BJ (cell line): ENCODE results near the gene CADM2. TPM values are rescaled to one million over a fixed set of nuclear protein-coding genes. Genes with fewer than 3 reads are reported as not detected.

Source experiments
- CTCF ChIA-PET: fragments of 350-600 bp; formaldehyde crosslinking; extraction: SDS; loops from one replicate; lab custom pipeline; 2021; ENCODE audit warnings: antibody characterized with exemption, inconsistent platforms; lab: Yijun Ruan, JAX
- POLR2A ChIA-PET: fragments of 300-600 bp; sonication (Branson Sonifier 250); formaldehyde crosslinking; extraction: SDS; loops from one replicate; lab custom pipeline; 2021; ENCODE audit warnings: antibody characterized with exemption; lab: Charles Lee
- DNase-seq: peaks from one replicate; pipeline ENCODE4 v3.0.0-alpha.2; 2011; ENCODE audit warnings: low read depth
- H3K27me3 ChIP-seq: 2 replicates; pipeline ENCODE4 v1.6.0; 2011; ENCODE audit warnings: low read length; ENCODE audit not compliant: control insufficient read depth, insufficient read depth
- H3K36me3 ChIP-seq: 2 replicates; pipeline ENCODE4 v1.5.1; 2011; ENCODE audit warnings: low read length; ENCODE audit not compliant: control insufficient read depth, insufficient read depth
- H3K4me3 ChIP-seq: 2 replicates; pipeline ENCODE4 v1.5.1; 2011; ENCODE audit warnings: low read depth, mild to moderate bottlenecking, control low read depth, low read length
- polyA plus RNA-seq: library from polyadenylated mRNA; depleted of rRNA; stranded (reverse); fragments of >200 nt; gene quantifications from 2 replicates; pipeline ENCODE4 v1.2.3, GENCODE V29; 2011
- TF ChIP-seq, protein P1 (sequence below): IDR thresholded peaks from 2 replicates; pipeline ENCODE4 v1.5.1; 2011; ENCODE audit warnings: low read depth, mild to moderate bottlenecking, control low read depth, inconsistent platforms, low read length, moderate library complexity; ENCODE audit not compliant: insufficient read depth

The CADM2 gene
- polyA plus RNA-seq, 1 experiment: not detected

GRCh38 chr3:85570819-85571218 is 612.0 kb downstream of the CADM2 start:
- Histone ChIP-seq H3K4me3 (no peak overlapping the region), H3K36me3 (no peaks in the 10 kb centered on the region), H3K27me3 (no peaks in the 10 kb centered on the region)
- POLR2A ChIA-PET: no interaction called here
- no peak for DNase-seq
- CTCF ChIA-PET: no interaction called here
- TF ChIP-seq, protein P1, sequence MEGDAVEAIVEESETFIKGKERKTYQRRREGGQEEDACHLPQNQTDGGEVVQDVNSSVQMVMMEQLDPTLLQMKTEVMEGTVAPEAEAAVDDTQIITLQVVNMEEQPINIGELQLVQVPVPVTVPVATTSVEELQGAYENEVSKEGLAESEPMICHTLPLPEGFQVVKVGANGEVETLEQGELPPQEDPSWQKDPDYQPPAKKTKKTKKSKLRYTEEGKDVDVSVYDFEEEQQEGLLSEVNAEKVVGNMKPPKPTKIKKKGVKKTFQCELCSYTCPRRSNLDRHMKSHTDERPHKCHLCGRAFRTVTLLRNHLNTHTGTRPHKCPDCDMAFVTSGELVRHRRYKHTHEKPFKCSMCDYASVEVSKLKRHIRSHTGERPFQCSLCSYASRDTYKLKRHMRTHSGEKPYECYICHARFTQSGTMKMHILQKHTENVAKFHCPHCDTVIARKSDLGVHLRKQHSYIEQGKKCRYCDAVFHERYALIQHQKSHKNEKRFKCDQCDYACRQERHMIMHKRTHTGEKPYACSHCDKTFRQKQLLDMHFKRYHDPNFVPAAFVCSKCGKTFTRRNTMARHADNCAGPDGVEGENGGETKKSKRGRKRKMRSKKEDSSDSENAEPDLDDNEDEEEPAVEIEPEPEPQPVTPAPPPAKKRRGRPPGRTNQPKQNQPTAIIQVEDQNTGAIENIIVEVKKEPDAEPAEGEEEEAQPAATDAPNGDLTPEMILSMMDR: no peak

GRCh38 chr3:85571835-85572234 is 613.0 kb downstream of the CADM2 start:
- no peaks in the 10 kb centered on the region for H3K27me3 ChIP-seq
- H3K4me3 ChIP-seq: no peak overlapping the region
- ChIA-PET POLR2A (no interaction called here), CTCF (interaction anchor here (1.6 kb wide), 1 partner anchor 1024 kb away, joined by 4 read pairs; no protein-coding TSS in a partner anchor)
- TF ChIP-seq, protein P1: no peak
- no peak for DNase-seq
- H3K36me3 ChIP-seq: no peaks in the 10 kb centered on the region

DNA sequence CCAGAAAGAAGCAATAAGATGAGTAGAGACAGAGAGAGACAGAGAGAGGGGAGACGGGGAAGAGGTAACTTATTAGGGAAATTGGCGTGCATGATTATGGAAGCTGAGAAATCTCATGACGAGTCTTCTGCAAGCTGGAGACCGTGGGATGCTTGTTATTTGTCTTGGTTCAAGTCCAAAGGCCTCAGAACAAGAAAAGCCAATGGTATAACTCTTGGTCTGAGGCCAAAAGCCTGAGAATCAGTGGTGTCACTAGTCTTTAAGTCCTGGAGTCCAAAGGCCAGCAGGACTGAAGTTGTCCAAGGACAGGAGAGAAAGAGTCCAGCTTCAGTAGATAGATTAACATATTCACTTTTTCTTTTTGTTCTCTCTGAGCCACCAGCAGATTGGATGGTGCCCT is 613.6 kb downstream of the CADM2 start:
- Histone ChIP-seq H3K36me3 (no peaks in the 10 kb centered on the region), H3K4me3 (no peak overlapping the region), H3K27me3 (no peaks in the 10 kb centered on the region)
- DNase-seq: no peak
- ChIA-PET POLR2A (no interaction called here), CTCF (interaction anchor here (0.7 to 1.6 kb wide), 2 partner anchors 24 to 1025 kb away, joined by 3 to 4 read pairs; no protein-coding TSS in a partner anchor)
- TF ChIP-seq, protein P1: no peak

DNA sequence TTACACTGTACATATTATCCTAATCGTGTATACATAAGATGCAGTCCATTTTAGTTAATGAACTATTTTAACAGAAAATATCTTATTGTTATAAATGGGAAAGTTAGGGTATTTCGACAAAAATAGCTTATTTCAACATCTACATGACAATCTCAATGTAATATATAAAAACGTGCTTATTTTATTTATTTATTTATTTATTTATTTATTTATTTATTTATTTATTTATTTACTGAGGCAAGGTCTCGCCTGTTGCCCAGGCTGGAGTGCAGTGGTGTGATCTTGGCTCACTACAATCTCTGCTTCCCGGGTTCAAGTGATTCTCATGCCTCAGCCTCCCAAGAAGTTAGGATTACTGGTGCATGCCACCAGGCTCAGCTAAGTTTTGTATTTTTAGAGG is 614.2 kb downstream of the CADM2 start:
- CTCF ChIA-PET: interaction anchor here (0.7 to 1.6 kb wide), 2 partner anchors 24 to 1025 kb away, joined by 3 to 4 read pairs; no protein-coding TSS in a partner anchor
- no peak for DNase-seq

DNA sequence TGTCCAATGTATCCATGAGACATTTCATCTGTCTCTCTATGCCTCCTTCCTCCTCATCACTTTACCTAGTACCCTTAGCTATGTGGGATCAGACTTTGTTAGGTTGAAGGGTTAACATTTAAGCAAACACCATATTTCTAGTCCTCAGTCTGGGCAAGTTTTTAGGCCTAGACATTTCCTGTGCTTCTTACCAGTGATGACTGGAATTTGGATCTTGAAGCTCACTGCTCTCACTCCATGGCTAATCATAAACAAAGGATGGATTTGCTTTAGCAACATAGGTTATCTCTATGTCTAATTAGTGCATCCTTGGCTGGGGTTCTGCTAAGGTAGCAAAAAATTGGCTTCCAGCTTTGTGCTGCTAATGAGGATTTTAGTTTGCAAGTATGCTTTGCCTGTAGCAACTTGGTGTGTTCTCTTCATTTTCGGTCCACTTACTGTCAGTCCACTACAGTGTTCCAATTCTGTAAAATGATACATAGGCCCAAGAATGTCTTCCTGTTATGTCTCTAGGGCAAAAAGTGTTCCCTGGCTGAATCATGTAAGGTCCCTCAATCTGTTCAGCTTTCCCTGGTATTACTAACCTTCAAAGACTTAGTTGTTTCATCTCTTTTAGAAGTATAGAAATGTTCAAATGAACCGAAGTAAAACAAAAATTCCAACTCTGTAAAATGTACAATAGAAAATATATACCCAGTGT is 615.4 kb downstream of the CADM2 start:
- no peaks in the 10 kb centered on the region for H3K27me3 ChIP-seq
- ChIA-PET POLR2A (no interaction called here), CTCF (interaction anchor here (1.0 to 1.2 kb wide), 2 partner anchors 10 to 19 kb away, joined by 3 read pairs; no protein-coding TSS in a partner anchor)
- TF ChIP-seq, protein P1: no peak
- no peaks in the 10 kb centered on the region for H3K36me3 ChIP-seq
- no peak overlapping the region for H3K4me3 ChIP-seq
- DNase-seq: no peak

More for the DNA sequence above, 614.2 kb downstream of the CADM2 start:
- POLR2A ChIA-PET: no interaction called here
- TF ChIP-seq, protein P1: no peak
- Histone ChIP-seq H3K27me3 (no peaks in the 10 kb centered on the region), H3K36me3 (no peaks in the 10 kb centered on the region), H3K4me3 (no peak overlapping the region)
